GM12865 (cell line): Measurements from ENCODE around the gene CLDN2.

Experiments
- DNase-seq: peaks from one replicate; pipeline ENCODE4 v3.0.0; 2010; ENCODE audit warnings: low read depth
- H3K4me3 ChIP-seq: 2 replicates; pipeline ENCODE4 v1.5.1; 2011; ENCODE audit warnings: mild to moderate bottlenecking, low read depth, low read length, control low read depth
- TF ChIP-seq, protein P1 (sequence below): IDR thresholded peaks from 2 replicates; pipeline ENCODE4 v1.5.1; 2011; ENCODE audit warnings: low read length, control low read depth, low read depth, inconsistent platforms; ENCODE audit not compliant: insufficient read depth; ENCODE audit errors: missing control alignments

Gene CLDN2

DNA sequence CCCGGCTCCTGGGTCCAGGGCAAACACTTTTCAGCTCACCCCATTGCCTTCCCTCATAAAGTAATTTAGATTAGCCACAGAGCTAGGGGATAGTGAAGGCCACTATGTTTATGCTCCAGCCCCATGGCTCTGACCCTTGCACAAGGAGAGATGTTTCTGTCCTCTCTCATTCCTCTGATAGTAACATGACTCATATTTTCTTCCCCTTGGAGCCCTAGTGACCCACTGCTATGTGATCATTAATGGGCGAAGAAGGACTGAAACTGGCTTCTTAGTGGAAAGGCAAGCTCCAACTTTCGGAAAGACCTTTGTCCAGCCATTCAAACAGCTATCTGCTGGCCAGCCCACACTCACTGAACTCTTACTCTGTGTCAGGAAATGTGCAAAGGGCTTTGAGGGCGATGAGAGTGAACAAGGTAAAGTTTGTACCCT, 12.3 kb downstream of the CLDN2 start:
- no peak for DNase-seq
- H3K4me3 ChIP-seq, result no peak overlapping the region
- TF ChIP-seq, protein P1, sequence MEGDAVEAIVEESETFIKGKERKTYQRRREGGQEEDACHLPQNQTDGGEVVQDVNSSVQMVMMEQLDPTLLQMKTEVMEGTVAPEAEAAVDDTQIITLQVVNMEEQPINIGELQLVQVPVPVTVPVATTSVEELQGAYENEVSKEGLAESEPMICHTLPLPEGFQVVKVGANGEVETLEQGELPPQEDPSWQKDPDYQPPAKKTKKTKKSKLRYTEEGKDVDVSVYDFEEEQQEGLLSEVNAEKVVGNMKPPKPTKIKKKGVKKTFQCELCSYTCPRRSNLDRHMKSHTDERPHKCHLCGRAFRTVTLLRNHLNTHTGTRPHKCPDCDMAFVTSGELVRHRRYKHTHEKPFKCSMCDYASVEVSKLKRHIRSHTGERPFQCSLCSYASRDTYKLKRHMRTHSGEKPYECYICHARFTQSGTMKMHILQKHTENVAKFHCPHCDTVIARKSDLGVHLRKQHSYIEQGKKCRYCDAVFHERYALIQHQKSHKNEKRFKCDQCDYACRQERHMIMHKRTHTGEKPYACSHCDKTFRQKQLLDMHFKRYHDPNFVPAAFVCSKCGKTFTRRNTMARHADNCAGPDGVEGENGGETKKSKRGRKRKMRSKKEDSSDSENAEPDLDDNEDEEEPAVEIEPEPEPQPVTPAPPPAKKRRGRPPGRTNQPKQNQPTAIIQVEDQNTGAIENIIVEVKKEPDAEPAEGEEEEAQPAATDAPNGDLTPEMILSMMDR, result no peak

DNA sequence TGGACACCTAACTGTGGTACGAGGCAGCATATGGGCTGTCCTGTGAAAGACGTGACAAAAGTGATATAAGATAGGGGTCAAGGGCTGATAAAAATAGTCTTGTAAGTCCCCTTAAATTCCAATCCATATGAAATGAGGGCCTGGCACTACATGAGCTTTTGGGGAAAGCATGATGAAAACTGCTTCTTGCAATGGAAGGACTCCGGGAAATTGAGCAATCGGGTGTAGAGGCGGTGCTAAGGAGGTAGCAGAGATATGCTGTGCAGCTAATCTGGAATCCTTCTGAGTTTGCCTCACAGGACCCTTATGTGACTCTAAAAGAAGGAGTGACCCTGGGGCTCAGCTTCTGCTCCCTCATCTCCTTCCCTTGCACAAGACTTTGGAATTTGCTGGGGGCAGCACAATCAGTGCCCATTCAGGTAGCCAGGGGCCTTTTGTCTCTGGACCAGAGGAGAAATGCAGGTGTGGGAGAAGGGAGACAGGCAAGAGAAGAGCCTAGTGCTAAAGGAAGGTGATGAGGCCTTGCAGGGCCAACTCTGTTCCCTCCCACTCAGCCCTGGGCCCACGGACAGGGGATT, 12.8 kb downstream of the CLDN2 start:
- no peak for DNase-seq
- no peak overlapping the region for H3K4me3 ChIP-seq
- TF ChIP-seq, protein P1, result no peak

DNA sequence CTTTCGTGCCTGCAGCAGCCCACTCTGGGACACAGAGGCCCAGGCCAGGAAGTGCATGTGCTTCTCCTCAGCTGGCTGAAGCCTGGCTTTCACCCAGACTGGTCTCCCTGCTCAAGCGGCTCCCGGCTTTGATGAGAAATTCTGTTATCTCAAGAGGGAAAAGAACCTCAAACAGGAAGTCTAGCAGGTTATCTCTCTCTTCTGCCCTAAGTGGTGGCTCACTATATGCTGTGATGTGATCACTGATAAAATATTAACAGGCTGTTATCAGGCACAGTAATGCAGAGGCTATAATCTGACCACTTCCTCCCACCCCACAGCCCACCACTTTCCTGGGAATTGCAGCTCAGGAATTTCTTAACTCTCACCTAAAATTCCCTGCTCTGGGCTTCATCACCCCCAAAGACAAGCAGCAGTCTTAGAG, 13.3 kb downstream of the CLDN2 start:
- TF ChIP-seq, protein P1, result no peak
- no peak for DNase-seq
- H3K4me3 ChIP-seq, result no peak overlapping the region

DNA sequence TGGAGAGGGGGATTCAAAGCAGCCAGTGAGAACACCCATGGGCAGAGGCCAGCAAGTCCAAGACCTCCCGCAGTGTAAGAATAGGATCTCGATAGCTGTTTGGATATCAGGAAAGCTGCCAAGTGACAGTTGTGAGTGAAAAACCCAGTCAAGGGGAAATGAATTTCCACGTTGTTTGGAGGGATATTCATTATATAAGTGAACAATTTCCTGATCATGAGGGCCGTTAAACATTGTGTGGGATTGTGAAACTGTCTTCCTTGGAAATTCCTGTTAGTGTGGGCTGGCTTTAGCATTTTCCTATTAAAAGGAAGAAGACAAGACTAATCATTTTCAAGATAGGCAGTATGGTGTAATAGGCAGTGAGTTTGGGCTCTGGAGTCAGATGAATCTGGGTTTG, 15.0 kb downstream of the CLDN2 start:
- TF ChIP-seq, protein P1, result no peak
- DNase-seq, result no peak
- H3K4me3 ChIP-seq, result no peak overlapping the region

DNA sequence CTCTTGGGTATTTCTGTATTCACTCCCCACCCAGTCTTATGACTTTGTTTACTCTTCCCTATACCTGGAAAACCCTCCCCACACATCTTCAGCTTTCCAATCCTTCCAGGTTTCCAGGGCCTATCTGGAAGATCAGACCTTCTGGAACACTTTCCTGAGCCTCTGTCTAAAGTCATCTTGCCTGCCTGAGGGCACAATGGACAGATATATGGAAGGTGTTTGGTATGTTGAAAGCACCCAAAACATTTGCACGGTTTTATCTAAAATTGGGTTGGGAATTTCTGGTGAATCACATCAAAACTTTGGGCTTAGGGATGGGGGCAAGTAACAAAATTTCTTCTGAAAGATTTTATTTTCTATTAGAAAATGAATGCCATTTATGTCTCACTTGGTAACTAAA, 16.0 kb downstream of the CLDN2 start:
- H3K4me3 ChIP-seq, result no peak overlapping the region
- DNase-seq, result no peak
- TF ChIP-seq, protein P1, result no peak

DNA sequence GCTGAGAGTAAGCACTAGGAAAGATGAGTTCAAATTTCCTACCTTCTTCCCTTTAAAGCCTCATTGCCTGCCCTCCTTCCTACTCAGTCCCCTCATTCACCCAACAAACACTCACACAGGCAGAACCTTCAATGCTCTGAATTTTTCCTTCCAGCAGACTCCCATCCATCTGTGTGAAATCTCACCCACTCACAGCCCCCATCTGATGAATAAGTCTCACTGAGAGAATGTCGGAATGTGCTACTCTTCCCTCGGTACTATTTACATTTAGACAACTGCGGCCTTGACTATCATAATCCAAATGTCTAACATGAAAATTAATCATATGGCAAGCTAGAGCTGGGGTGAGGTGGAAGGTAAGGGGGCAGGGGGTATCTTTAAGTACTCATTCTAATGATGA, 19.4 kb downstream of the CLDN2 start:
- DNase-seq, result no peak
- H3K4me3 ChIP-seq, result no peak overlapping the region
- TF ChIP-seq, protein P1, result no peak

DNA sequence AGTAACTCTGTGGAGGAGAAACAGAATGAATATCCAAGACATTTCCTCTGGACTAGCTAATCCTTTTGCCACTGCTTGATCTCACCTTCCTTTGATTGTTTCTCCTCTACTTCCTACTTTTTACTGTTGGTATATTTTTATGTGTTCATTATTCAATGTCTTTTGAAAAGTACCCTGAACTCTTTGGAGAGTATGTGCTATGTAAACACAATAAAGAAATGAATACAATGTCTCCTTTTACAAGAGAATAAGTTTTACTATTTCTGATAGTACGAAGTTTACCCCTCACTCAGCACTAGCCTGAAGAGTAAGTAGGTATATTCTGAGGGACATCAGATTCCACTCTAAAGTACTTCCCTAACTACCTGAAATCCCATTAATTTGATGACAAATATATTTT, 19.9 kb downstream of the CLDN2 start:
- DNase-seq, result no peak
- no peak overlapping the region for H3K4me3 ChIP-seq
- TF ChIP-seq, protein P1, result no peak
